ACHN (cell line): ENCODE data around the gene SMG9.
"Not testable (repeated sequence)": the region's sequence is repeated elsewhere in the genome, so short reads cannot be mapped to it uniquely, and the experiment has no call there.

ENCODE experiments used
- DNase-seq: peaks from one replicate; pipeline ENCODE4 v3.0.0-alpha.2; 2015
- in situ Hi-C: cut with HindIII; loops from 2 replicates; pipeline ENCODE4 v1.10.0; 2017; ENCODE audit warnings: low sequenced_read_pairs, low pct_ligation_motif_present, low pct_unique_long_range_greater_than_20kb

The SMG9 gene

GRCh38 chr19:43781630-43782310, 27.0 kb upstream of the SMG9 start:
- no peak for DNase-seq
- in situ Hi-C loops, result no loop called here

GRCh38 chr19:43780706-43781525, 26.2 kb upstream of the SMG9 start, which contains the start of gene KCNN4:
TSS of gene KCNN4 (minus strand) at chr19:43780973. CDS start at chr19:43780861, 112 bp downstream.
- in situ Hi-C loops, result no loop called here
- DNase-seq, result no peak

- in situ Hi-C loops, result no loop called here
- DNase-seq, result no peak
Measured at GRCh38 chr19:43779820-43780219, 25.1 kb upstream of the SMG9 start.

GRCh38 chr19:43779147-43779819, 24.5 kb upstream of the SMG9 start:
- in situ Hi-C loops, result no loop called here
- DNase-seq, result no peak

- no peak for DNase-seq
- in situ Hi-C loops, result no loop called here
Measured at GRCh38 chr19:43778651-43779050, 23.9 kb upstream of the SMG9 start.

GRCh38 chr19:43777163-43777695, 22.5 kb upstream of the SMG9 start:
- in situ Hi-C loops, result no loop called here
- DNase-seq, result peak; percentile 11

GRCh38 chr19:43776286-43776685, 21.5 kb upstream of the SMG9 start:
- in situ Hi-C loops, result no loop called here
- no peak for DNase-seq

DNA sequence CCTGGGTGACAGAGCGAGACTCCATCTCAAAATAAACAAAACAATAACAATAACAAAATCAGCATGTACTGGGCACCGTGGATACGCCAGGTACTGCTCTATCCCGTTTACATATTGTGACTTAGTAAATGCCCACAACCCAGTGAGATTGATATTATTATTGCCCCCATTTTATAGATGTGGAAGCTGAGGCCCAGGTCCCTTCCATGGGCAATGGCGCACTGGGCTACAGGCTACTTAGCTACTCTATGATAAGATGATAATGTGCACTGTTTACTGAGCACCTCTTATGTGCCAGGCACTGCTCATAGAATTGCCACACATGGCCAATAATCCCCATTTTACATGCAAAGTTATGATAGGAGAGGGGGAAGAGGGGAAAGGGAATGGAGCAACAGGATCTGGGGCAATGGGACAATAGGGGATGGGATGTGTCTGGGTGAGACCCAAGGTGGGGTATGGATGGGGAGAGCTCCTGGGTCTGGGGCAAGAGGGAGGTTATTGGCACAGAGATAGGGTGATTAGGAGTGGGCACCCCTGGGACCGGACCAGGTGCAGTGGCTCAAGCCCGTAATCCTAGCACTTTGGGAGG, 20.6 kb upstream of the SMG9 start:
- in situ Hi-C loops, result no loop called here
- DNase-seq, result no peak

GRCh38 chr19:43774940-43775258, 20.1 kb upstream of the SMG9 start:
- DNase-seq, in situ Hi-C loops: not testable (repeated sequence)

GRCh38 chr19:43774103-43774939, 19.6 kb upstream of the SMG9 start:
- DNase-seq, result peak; percentile 60
- in situ Hi-C loops, result no loop called here

- in situ Hi-C loops, result no loop called here
- DNase-seq, result no peak
Measured at GRCh38 chr19:43773725-43774102, 19.0 kb upstream of the SMG9 start.

- no peak for DNase-seq
- in situ Hi-C loops, result no loop called here
Measured at GRCh38 chr19:43769256-43769655, 14.5 kb upstream of the SMG9 start.

DNA sequence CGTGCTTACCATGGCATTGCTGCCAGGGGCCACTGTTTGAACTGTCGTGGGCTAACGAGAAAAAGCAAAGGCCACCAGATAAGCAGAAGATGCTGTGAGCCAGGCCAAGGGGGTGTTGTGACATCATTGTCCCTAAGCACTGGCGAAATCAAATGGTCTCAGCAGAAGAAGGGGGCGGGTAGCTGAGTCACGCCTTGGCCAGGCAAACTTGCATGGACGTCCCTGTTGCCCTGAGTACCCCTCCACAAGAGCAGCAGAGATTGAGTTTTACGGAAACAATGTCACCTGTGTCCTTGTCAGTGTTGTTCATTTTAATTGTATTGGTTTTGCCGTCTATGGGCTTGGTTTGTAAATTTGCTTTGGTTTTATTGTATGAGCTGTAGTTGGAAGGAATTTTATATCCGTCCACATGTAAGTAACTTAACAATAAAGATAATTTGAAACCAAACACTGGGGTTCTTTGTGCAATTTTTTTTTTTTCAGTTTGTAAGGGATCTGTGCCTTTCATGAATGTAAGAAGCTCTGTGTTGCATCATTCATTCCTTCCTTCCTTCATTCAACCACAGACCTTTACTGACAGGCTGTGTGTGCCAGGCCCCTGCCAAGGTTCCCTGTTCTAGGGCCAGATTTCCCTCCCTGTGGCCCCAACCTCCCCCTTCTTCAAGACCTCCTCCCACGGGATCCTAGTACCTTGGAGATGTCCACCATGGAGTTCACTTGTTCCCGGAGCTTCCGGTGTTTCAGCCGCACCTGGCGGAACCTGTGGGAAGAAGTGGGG, 13.7 kb upstream of the SMG9 start:
- DNase-seq, result no peak
- in situ Hi-C loops, result no loop called here

DNA sequence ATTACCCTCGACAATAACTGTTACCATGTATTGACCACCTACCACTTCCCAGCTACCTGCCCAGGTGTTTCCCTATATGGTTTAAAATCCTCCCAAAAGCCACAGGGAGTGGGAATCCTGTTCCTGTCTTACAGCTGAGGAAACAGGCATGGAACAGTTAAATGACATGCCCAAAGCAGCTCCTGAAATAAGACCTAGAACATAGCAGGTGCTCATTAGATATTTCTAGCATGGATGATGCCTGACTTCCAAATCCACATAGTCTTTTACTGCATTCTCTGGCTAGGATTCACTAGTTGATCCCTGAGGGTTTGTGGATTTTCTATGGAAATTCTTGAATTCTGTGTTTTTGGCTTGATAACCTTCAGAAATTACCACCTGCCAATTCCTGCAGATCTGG, 13.1 kb upstream of the SMG9 start:
- in situ Hi-C loops, result no loop called here
- DNase-seq, result no peak

- in situ Hi-C loops, result no loop called here
Measured at GRCh38 chr19:43767316-43767715, 12.6 kb upstream of the SMG9 start.

GRCh38 chr19:43766755-43767043, 11.9 kb upstream of the SMG9 start:
- in situ Hi-C loops, result no loop called here

More at GRCh38 chr19:43767316-43767715, 12.6 kb upstream of the SMG9 start:
- DNase-seq, result no peak

GRCh38 chr19:43765109-43765876, 10.5 kb upstream of the SMG9 start:
- in situ Hi-C loops, result no loop called here
- peak; percentile 94 for DNase-seq

More at GRCh38 chr19:43766755-43767043, 11.9 kb upstream of the SMG9 start:
- no peak for DNase-seq
